GM10248 (cell line): ENCODE measurements around the gene FANCE.

Source experiments
- CTCF ChIA-PET: fragments of 300-600 bp; sonication (Branson Sonifier 250); formaldehyde crosslinking; extraction: SDS; loops from one replicate; lab custom pipeline; 2021; ENCODE audit warnings: antibody characterized with exemption; lab: Yijun Ruan, JAX
- POLR2A ChIA-PET: fragments of 350-650 bp; sonication (Branson Sonifier 250); formaldehyde crosslinking; extraction: SDS; loops from one replicate; lab custom pipeline; 2020; ENCODE audit warnings: antibody characterized with exemption; lab: Yijun Ruan, JAX
- DNase-seq: peaks from one replicate; pipeline ENCODE4 v3.0.0; 2012; ENCODE audit errors: extremely low spot score
- CTCF ChIP-seq: IDR thresholded peaks from 2 replicates; pipeline ENCODE4 v1.5.1; 2012; ENCODE audit warnings: mild to moderate bottlenecking, low read depth; ENCODE audit errors: extremely low read depth, missing control alignments, control extremely low read depth

The FANCE gene

GRCh38 chr6:35452183-35453090 is at the start of gene FANCE:
Gene FANCE, plus strand, starts transcription at chr6:35452338. Its CDS starts 208 bp downstream, at chr6:35452546.
- TF ChIP-seq CTCF = no peak
- DNase-seq = peak; percentile 98
- ChIA-PET POLR2A (interaction anchor here (0.5 kb wide), 1 partner anchor 20 kb away, joined by 3 read pairs; no protein-coding TSS in a partner anchor), CTCF (interaction anchor here (0.8 to 12.5 kb wide), 6 partner anchors 11 to 159 kb away, joined by 3 to 213 read pairs (median 17); partner anchors contain the start of genes DEF6 and PPARD)

- no peak for DNase-seq
- POLR2A ChIA-PET = no interaction called here
- CTCF ChIA-PET = interaction anchor here (1.2 to 1.8 kb wide), 3 partner anchors 11 to 59 kb away, joined by 4 to 9 read pairs (median 5); no protein-coding TSS in a partner anchor
- no peak for TF ChIP-seq CTCF
Measured at GRCh38 chr6:35402856-35403191, 49.3 kb upstream of the FANCE start.

DNA sequence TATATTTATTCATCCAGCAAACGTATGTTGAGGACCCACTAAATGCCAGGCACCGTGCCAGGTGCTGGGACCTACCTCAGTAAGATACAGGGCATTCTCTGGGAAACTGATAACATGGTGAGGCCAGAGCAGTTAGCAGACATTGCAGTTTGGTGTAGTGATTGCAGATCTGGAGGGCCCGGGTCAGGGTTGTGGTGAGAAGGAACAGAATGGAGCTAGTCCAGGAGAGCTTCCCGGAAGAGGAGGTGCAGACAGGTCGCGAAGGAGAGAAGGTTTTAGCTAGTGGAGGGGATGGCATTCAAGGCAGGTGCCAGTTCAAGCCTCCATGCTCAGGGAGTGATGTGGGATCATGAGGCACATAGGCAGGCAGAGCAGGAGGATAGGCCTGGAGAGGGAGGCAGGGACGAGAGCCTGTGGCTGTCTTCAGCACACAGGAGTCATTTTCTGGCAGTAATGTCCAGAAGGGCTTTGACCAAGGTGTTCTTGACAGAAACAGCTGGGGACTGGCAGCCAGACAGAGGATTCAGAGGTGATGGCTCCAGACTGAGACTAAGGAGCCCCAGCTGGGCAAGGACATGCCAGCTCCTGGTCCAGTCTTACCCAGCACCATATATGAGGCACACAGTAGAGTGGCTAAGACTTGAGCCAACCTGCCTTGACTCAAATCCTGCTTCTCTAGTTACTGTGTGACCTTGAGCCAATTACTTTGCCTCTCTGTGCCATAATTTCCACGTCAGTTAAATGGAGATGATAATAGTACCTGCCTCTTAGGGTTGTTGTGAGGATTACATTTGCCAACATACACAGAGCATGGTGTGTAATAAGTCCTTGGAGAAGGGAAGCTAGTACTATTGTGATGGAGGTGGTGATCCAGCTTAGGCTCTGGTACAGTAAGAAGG is 48.3 kb upstream of the FANCE start:
- no peak for TF ChIP-seq CTCF
- CTCF ChIA-PET = interaction anchor here (0.7 to 1.2 kb wide), 4 partner anchors 9 to 45 kb away, joined by 3 to 4 read pairs (median 4); no protein-coding TSS in a partner anchor
- POLR2A ChIA-PET = no interaction called here
- DNase-seq = no peak

- CTCF ChIA-PET = interaction anchor here (1.1 to 1.9 kb wide), 5 partner anchors 8 to 44 kb away, joined by 3 to 6 read pairs (median 3); no protein-coding TSS in a partner anchor
- DNase-seq = no peak
- POLR2A ChIA-PET = no interaction called here
- TF ChIP-seq CTCF = no peak
Measured at GRCh38 chr6:35406711-35407485, 45.2 kb upstream of the FANCE start.

DNA sequence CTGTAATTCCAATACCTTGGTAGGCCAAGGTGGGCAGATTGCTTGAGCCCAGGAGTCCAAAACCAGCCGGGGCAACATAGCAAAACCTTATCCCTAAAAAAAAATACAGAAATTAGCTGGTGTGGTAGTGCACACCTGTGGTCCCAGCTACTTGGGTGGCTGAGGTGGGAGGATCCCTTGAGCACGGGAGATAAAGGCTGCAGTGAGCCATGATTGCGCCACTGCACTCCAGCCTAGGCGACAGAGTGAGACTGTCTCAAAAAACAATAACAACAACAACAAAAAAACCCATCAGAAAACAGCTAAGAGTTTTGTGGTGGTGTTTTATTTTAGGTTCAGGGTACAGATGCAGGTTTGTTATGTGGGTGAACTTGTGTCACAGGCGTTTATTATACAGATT is 42.9 kb upstream of the FANCE start:
- no peak for DNase-seq
- ChIA-PET CTCF (interaction anchor here (1.3 to 1.8 kb wide), 3 partner anchors 10 to 40 kb away, joined by 3 to 7 read pairs (median 4); no protein-coding TSS in a partner anchor), POLR2A (interaction anchor here (0.6 kb wide), 1 partner anchor 99 kb away, joined by 3 read pairs; no protein-coding TSS in a partner anchor)
- TF ChIP-seq CTCF = no peak
